ENCODE data around the gene JAKMIP3.

JAKMIP3 gene

GRCh38 chr10:132100556-132101349, 35.0 kb downstream of the JAKMIP3 start:
- DNase-seq, result no peak

- DNase-seq, result no peak
These were observed 35.8 kb downstream of the JAKMIP3 start for GRCh38 chr10:132101529-132101928.

GRCh38 chr10:132102071-132102716, 36.4 kb downstream of the JAKMIP3 start:
- no peak for DNase-seq

- no peak for DNase-seq
These were observed 37.0 kb downstream of the JAKMIP3 start for GRCh38 chr10:132102717-132103110.

GRCh38 chr10:132103116-132103910, 37.6 kb downstream of the JAKMIP3 start:
- DNase-seq, result no peak

GRCh38 chr10:132104062-132104461, 38.3 kb downstream of the JAKMIP3 start:
- DNase-seq, result no peak

- DNase-seq, result no peak
These were observed 38.9 kb downstream of the JAKMIP3 start for GRCh38 chr10:132104471-132105301.

GRCh38 chr10:132105302-132105995, 39.7 kb downstream of the JAKMIP3 start:
- DNase-seq, result no peak

- DNase-seq, result no peak
These were observed 40.7 kb downstream of the JAKMIP3 start for GRCh38 chr10:132106431-132106830.

- DNase-seq, result no peak
These were observed 41.6 kb downstream of the JAKMIP3 start for GRCh38 chr10:132107186-132107948.

GRCh38 chr10:132107949-132108877, 42.5 kb downstream of the JAKMIP3 start:
- DNase-seq, result no peak

GRCh38 chr10:132109341-132110110, 43.8 kb downstream of the JAKMIP3 start:
- no peak for DNase-seq

GRCh38 chr10:132110111-132110521, 44.4 kb downstream of the JAKMIP3 start:
- DNase-seq, result no peak

- no peak for DNase-seq
These were observed 45.0 kb downstream of the JAKMIP3 start for GRCh38 chr10:132110713-132111112.

GRCh38 chr10:132111121-132111731, 45.5 kb downstream of the JAKMIP3 start:
- no peak for DNase-seq

- DNase-seq, result no peak
These were observed 46.2 kb downstream of the JAKMIP3 start for GRCh38 chr10:132111871-132112341.

GRCh38 chr10:132112611-132113010, 46.9 kb downstream of the JAKMIP3 start:
- DNase-seq, result no peak

GRCh38 chr10:132113206-132113605, 47.5 kb downstream of the JAKMIP3 start:
- DNase-seq, result no peak

Measured in stimulated activated naive CD4-positive, alpha-beta T cell (primary cell).